C4-2B (cell line): ENCODE results near the gene DNAJC18.

Experiments
- CTCF ChIP-seq: fragments of 450-650 bp; conservative IDR thresholded peaks from 2 replicates; pipeline ENCODE4 v1.5.1; 2017; ENCODE audit warnings: mild to moderate bottlenecking
- ZFX ChIP-seq: fragments of 450-650 bp; IDR thresholded peaks from 2 replicates; pipeline ENCODE4 v1.6.1; 2017

GRCh38 chr5:139422307-139422893, 16.9 kb downstream of the DNAJC18 start:
- TF ChIP-seq CTCF (peak; percentile 92), ZFX (no peak)
